Measurements from ENCODE around the gene NKX2-3. TPM values are rescaled to one million over a fixed set of nuclear protein-coding genes. Genes with fewer than 3 reads are reported as not detected.

Gene NKX2-3
- total and polyA plus RNA-seq, 9 of the 15 experiments (the other 6 are each of a cell fraction or from before 2014, with no cell fraction given): not detected

DNA sequence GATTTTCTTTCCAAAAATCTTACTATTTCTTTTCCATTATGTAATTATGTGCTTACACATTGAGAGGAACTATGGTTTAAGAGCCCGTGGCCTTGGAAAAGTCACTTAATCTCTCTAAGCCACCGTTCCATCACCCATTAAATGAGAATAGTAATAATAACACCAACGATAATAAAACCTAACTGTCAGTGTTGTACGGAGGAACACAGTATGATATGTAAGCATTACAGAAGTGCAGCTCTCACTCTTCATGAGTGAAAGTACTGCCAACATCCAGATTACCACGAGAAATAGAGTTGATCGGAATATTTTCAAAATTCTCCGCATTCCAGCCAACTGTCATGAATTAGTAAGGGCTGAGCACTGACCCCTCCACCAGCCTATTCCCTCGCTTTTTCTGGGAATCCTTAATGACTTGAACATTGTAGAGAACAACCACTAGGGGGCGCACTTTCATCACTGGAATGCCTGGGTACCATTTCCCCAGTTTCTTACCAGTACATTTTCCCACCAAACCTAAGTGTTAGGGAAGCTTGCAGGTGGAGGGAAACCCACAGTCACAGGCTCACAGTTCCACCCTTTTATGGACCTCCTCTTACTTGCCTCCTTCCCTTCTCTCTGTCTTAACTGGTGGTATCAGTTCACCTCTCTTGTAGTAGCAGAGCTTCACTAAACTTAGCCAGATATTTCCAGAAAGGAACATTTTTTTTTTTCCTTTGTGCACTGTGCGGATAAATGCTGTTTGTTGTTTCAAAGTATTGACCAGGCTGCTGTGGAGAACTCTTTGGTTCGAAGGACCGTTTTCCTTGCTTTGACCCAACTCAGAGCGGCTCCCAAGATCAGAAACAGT lies 27.8 kb downstream of the NKX2-3 start:
- Histone ChIP-seq H3K4me2 (ENCODE audit: insufficient read depth, low read length) (no peak overlapping the region), H3K27me3 (ENCODE audit: control insufficient read depth in 2 of 2, insufficient read depth in 2 of 2, low read length in 2 of 2) (peaks cover 1 to 7% of the 10 kb centered on the region in 2 experiments; a peak in 3 of 5 replicates), H3K36me3 (ENCODE audit: control insufficient read depth, insufficient read depth, low read length) (no peaks in the 10 kb centered on the region), H3K27ac (ENCODE audit: extremely low read depth, low read depth, low read length) (no peak overlapping the region), H4K20me1 (replicated peaks; ENCODE audit: control insufficient read depth, insufficient read depth, low read length) (no peaks in the 10 kb centered on the region), H3K9ac (ENCODE audit: insufficient read depth in 1 of 2, low read depth in 2 of 2, low read length in 2 of 2) (no peak overlapping the region), H3K79me2 (ENCODE audit: control insufficient read depth, insufficient read depth, low read length) (no peaks in the 10 kb centered on the region), H2AFZ (ENCODE audit: low read depth, low read length) (0 out of 2 replicates have a peak overlapping the region, but pooled peaks have one; percentile 40), H3K9me3 (replicated peaks; ENCODE audit: control insufficient read depth, insufficient read depth, low read depth, low read length) (no peaks in the 10 kb centered on the region), H3K4me3 (no peak overlapping the region), H3K4me1 (replicated peaks in 1 of 2; ENCODE audit: control insufficient read depth in 2 of 2, insufficient read depth in 2 of 2, low read length in 2 of 2) (no peaks in the 10 kb centered on the region), H3K9me1 (ENCODE audit: control insufficient read depth, insufficient read depth, low read length) (no peaks in the 10 kb centered on the region)
- ChIA-PET CTCF (ENCODE audit: low intra/inter-chr PET ratio) (interaction anchor here (1.7 to 2.5 kb wide), 2 partner anchors 52 to 151 kb away, joined by 9 to 14 read pairs; no protein-coding TSS in a partner anchor), POLR2A (interaction anchor here (0.6 kb wide), 1 partner anchor 1501 kb away, joined by 3 read pairs; no protein-coding TSS in a partner anchor)
- ATAC-seq: peak; percentile 87
- peak; percentile 51 to 67 (median 54) for DNase-seq (ENCODE audit: extremely low read depth in 1 of 4, low spot score in 3 of 4)
- intact Hi-C loops (cut with micrococcal nuclease) (loop anchor here (2.0 to 10.0 kb wide), 3 partner anchors 52 to 150 kb away; no protein-coding TSS in a partner anchor), in situ Hi-C loops (cut with MboI) (loop anchor here (5.0 kb wide), 1 partner anchor 52 kb away; no protein-coding TSS in a partner anchor)
- BruUV-seq (replicated peaks): no TSS peak
- 3% methylated on average over 13 of the region's 13 CpGs for WGBS (ENCODE audit: insufficient coverage, low coverage, missing lambda C conversion rate)
- FAIRE-seq: peak; percentile 70
- TF ChIP-seq RB1 (IDR thresholded peaks at IDR 0.05; ENCODE audit: low read depth) (peak; percentile 60; the same call in 1 of the 2 replicates), LARP7 (IDR thresholded peaks at IDR 0.05) (no peak), ZNF584 (CRISPR knock-in tag; IDR thresholded peaks at IDR 0.05; ENCODE audit: low read depth) (no peak), DMBX1 (CRISPR knock-in tag; IDR thresholded peaks at IDR 0.05; ENCODE audit: borderline replicate concordance) (no peak), MEF2D (tag; conservative IDR thresholded peaks at IDR 0.05; ENCODE audit: low read depth) (no peak), EHMT2 (IDR thresholded peaks at IDR 0.05) (no peak), MTA1 (IDR thresholded peaks at IDR 0.05; ENCODE audit: borderline replicate concordance) (no peak)
- TF ChIP-seq, protein P1, sequence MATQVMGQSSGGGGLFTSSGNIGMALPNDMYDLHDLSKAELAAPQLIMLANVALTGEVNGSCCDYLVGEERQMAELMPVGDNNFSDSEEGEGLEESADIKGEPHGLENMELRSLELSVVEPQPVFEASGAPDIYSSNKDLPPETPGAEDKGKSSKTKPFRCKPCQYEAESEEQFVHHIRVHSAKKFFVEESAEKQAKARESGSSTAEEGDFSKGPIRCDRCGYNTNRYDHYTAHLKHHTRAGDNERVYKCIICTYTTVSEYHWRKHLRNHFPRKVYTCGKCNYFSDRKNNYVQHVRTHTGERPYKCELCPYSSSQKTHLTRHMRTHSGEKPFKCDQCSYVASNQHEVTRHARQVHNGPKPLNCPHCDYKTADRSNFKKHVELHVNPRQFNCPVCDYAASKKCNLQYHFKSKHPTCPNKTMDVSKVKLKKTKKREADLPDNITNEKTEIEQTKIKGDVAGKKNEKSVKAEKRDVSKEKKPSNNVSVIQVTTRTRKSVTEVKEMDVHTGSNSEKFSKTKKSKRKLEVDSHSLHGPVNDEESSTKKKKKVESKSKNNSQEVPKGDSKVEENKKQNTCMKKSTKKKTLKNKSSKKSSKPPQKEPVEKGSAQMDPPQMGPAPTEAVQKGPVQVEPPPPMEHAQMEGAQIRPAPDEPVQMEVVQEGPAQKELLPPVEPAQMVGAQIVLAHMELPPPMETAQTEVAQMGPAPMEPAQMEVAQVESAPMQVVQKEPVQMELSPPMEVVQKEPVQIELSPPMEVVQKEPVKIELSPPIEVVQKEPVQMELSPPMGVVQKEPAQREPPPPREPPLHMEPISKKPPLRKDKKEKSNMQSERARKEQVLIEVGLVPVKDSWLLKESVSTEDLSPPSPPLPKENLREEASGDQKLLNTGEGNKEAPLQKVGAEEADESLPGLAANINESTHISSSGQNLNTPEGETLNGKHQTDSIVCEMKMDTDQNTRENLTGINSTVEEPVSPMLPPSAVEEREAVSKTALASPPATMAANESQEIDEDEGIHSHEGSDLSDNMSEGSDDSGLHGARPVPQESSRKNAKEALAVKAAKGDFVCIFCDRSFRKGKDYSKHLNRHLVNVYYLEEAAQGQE (IDR thresholded peaks at IDR 0.05; ENCODE audit: borderline replicate concordance): peak; percentile 58; the same call in 1 of the 2 replicates
- TF ChIP-seq, protein P1 (CRISPR knock-in tag; IDR thresholded peaks at IDR 0.05; ENCODE audit: low read depth): no peak
- TF ChIP-seq, protein P2, sequence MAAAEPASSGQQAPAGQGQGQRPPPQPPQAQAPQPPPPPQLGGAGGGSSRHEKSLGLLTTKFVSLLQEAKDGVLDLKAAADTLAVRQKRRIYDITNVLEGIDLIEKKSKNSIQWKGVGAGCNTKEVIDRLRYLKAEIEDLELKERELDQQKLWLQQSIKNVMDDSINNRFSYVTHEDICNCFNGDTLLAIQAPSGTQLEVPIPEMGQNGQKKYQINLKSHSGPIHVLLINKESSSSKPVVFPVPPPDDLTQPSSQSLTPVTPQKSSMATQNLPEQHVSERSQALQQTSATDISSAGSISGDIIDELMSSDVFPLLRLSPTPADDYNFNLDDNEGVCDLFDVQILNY (CRISPR knock-in tag; IDR thresholded peaks at IDR 0.05): no peak
- TF ChIP-seq, protein P3, sequence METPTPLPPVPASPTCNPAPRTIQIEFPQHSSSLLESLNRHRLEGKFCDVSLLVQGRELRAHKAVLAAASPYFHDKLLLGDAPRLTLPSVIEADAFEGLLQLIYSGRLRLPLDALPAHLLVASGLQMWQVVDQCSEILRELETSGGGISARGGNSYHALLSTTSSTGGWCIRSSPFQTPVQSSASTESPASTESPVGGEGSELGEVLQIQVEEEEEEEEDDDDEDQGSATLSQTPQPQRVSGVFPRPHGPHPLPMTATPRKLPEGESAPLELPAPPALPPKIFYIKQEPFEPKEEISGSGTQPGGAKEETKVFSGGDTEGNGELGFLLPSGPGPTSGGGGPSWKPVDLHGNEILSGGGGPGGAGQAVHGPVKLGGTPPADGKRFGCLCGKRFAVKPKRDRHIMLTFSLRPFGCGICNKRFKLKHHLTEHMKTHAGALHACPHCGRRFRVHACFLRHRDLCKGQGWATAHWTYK (CRISPR knock-in tag; IDR thresholded peaks at IDR 0.05): no peak
